Duodenal mucosa (tissue), 2 donors: ENCODE data around the gene TNS3.

Experiments
- H3K27ac ChIP-seq: one replicate; pipeline ENCODE4 v1.7.0; 2013; ENCODE audit warnings: low read depth, low read length
- H3K27me3 ChIP-seq, 2 donors: one replicate each; pipeline ENCODE4 v1.7.0; 2013; ENCODE audit warnings: low read length in 2 of 2, control low read depth in 1 of 2; ENCODE audit not compliant: insufficient read depth in 2 of 2, control insufficient read depth in 1 of 2
- H3K36me3 ChIP-seq, 2 donors: one replicate each; pipeline ENCODE4 v1.7.0; 2013; ENCODE audit warnings: low read length in 2 of 2, control low read depth in 1 of 2; ENCODE audit not compliant: insufficient read depth in 2 of 2, control insufficient read depth in 1 of 2
- H3K4me1 ChIP-seq, 2 donors: one replicate each; pipeline ENCODE4 v1.7.0; 2013; ENCODE audit warnings: low read length in 2 of 2, control low read depth in 1 of 2; ENCODE audit not compliant: insufficient read depth in 2 of 2, control insufficient read depth in 1 of 2
- H3K4me3 ChIP-seq, 2 donors: one replicate each; pipeline ENCODE4 v1.7.0; 2013; ENCODE audit warnings: low read length in 2 of 2, low read depth in 1 of 2
- H3K9ac ChIP-seq, 2 donors: one replicate each; pipeline ENCODE4 v1.7.0; 2013; ENCODE audit warnings: low read length in 2 of 2, low read depth in 1 of 2
- H3K9me3 ChIP-seq, 2 donors: one replicate each; pipeline ENCODE4 v1.7.0; 2013; ENCODE audit warnings: low read length in 2 of 2, control low read depth in 1 of 2; ENCODE audit not compliant: control insufficient read depth in 1 of 2

Gene TNS3

GRCh38 chr7:47320296-47320695 lies 261.6 kb downstream of the TNS3 start:
- Histone ChIP-seq H3K36me3 (peaks cover 15 to 34% of the 10 kb centered on the region in 2 donors), H3K27ac (no peak overlapping the region), H3K9me3 (no peaks in the 10 kb centered on the region), H3K9ac (no peak overlapping the region), H3K4me1 (peaks cover 0 to 2% of the 10 kb centered on the region in 2 donors), H3K27me3 (no peaks in the 10 kb centered on the region), H3K4me3 (no peak overlapping the region)

- no peaks in the 10 kb centered on the region for H3K4me1 ChIP-seq
- no peaks in the 10 kb centered on the region for H3K9me3 ChIP-seq
- H3K4me3 ChIP-seq = no peak overlapping the region
- peaks cover 15 to 48% of the 10 kb centered on the region in 2 donors for H3K36me3 ChIP-seq
- no peaks in the 10 kb centered on the region for H3K27me3 ChIP-seq
- no peak overlapping the region for H3K27ac ChIP-seq
- no peak overlapping the region for H3K9ac ChIP-seq
These were observed 263.3 kb downstream of the TNS3 start for GRCh38 chr7:47318395-47319182.

GRCh38 chr7:47317487-47317886 lies 264.4 kb downstream of the TNS3 start:
- H3K36me3 ChIP-seq = peaks cover 15 to 52% of the 10 kb centered on the region in 2 donors
- no peaks in the 10 kb centered on the region for H3K27me3 ChIP-seq
- H3K27ac ChIP-seq = no peak overlapping the region
- H3K9ac ChIP-seq = no peak overlapping the region
- H3K9me3 ChIP-seq = no peaks in the 10 kb centered on the region
- no peaks in the 10 kb centered on the region for H3K4me1 ChIP-seq
- no peak overlapping the region for H3K4me3 ChIP-seq

GRCh38 chr7:47314728-47315607 lies 266.9 kb downstream of the TNS3 start:
- peaks cover 8 to 48% of the 10 kb centered on the region in 2 donors for H3K36me3 ChIP-seq
- no peaks in the 10 kb centered on the region for H3K9me3 ChIP-seq
- H3K4me1 ChIP-seq = no peaks in the 10 kb centered on the region
- no peak overlapping the region for H3K4me3 ChIP-seq
- H3K9ac ChIP-seq = no peak overlapping the region
- H3K27me3 ChIP-seq = no peaks in the 10 kb centered on the region
- H3K27ac ChIP-seq = no peak overlapping the region

GRCh38 chr7:47314248-47314647 lies 267.7 kb downstream of the TNS3 start:
- no peaks in the 10 kb centered on the region for H3K27me3 ChIP-seq
- no peak overlapping the region for H3K27ac ChIP-seq

GRCh38 chr7:47313564-47313963 lies 268.3 kb downstream of the TNS3 start:
- no peak overlapping the region for H3K9ac ChIP-seq
- no peaks in the 10 kb centered on the region for H3K27me3 ChIP-seq
- H3K27ac ChIP-seq = no peak overlapping the region
- no peaks in the 10 kb centered on the region for H3K4me1 ChIP-seq
- no peaks in the 10 kb centered on the region for H3K9me3 ChIP-seq
- peaks cover 11 to 35% of the 10 kb centered on the region in 2 donors for H3K36me3 ChIP-seq
- H3K4me3 ChIP-seq = no peak overlapping the region

More at GRCh38 chr7:47314248-47314647, 267.7 kb downstream of the TNS3 start:
- peaks cover 11 to 42% of the 10 kb centered on the region in 2 donors for H3K36me3 ChIP-seq
- no peak overlapping the region for H3K4me3 ChIP-seq
- H3K9me3 ChIP-seq = no peaks in the 10 kb centered on the region
- H3K9ac ChIP-seq = no peak overlapping the region
- no peaks in the 10 kb centered on the region for H3K4me1 ChIP-seq

- Histone ChIP-seq H3K9ac (no peak overlapping the region), H3K27me3 (no peaks in the 10 kb centered on the region), H3K4me1 (no peaks in the 10 kb centered on the region), H3K36me3 (peaks cover 5 to 28% of the 10 kb centered on the region in 2 donors), H3K27ac (no peak overlapping the region), H3K4me3 (no peak overlapping the region), H3K9me3 (no peaks in the 10 kb centered on the region)
These were observed 270.0 kb downstream of the TNS3 start for GRCh38 chr7:47311891-47312290.

- H3K9me3 ChIP-seq = no peaks in the 10 kb centered on the region
- no peak overlapping the region for H3K4me3 ChIP-seq
- H3K36me3 ChIP-seq = peaks cover 5 to 29% of the 10 kb centered on the region in 2 donors
- H3K27me3 ChIP-seq = no peaks in the 10 kb centered on the region
- H3K27ac ChIP-seq = no peak overlapping the region
- no peak overlapping the region for H3K9ac ChIP-seq
- H3K4me1 ChIP-seq = no peaks in the 10 kb centered on the region
These were observed 271.9 kb downstream of the TNS3 start for GRCh38 chr7:47310020-47310419.

- Histone ChIP-seq H3K9me3 (no peaks in the 10 kb centered on the region), H3K4me3 (no peak overlapping the region), H3K9ac (no peak overlapping the region), H3K27ac (no peak overlapping the region), H3K36me3 (peaks cover 9 to 30% of the 10 kb centered on the region in 2 donors), H3K27me3 (no peaks in the 10 kb centered on the region), H3K4me1 (no peaks in the 10 kb centered on the region)
These were observed 273.1 kb downstream of the TNS3 start for GRCh38 chr7:47308808-47309207.

GRCh38 chr7:47307311-47307710 lies 274.6 kb downstream of the TNS3 start:
- H3K4me3 ChIP-seq = no peak overlapping the region
- H3K9me3 ChIP-seq = no peaks in the 10 kb centered on the region
- no peaks in the 10 kb centered on the region for H3K4me1 ChIP-seq
- H3K9ac ChIP-seq = no peak overlapping the region
- H3K36me3 ChIP-seq = peaks cover 11 to 39% of the 10 kb centered on the region in 2 donors
- no peaks in the 10 kb centered on the region for H3K27me3 ChIP-seq
- no peak overlapping the region for H3K27ac ChIP-seq
